Calu3 (cell line): ENCODE results near the gene MALRD1. TPM values are rescaled to one million over a fixed set of nuclear protein-coding genes. Genes with fewer than 3 reads are reported as not detected.
A peak's percentile ranks its signal among the peaks of the same experiment; 100 is the strongest.

Experiments used
- BruUV-seq: library from RNA; stranded (reverse); fragments of 400-500 nt; replicated peaks from 2 replicates; lab custom pipeline; 2021; lab: Mats Ljungman, UMichigan
- CTCF ChIA-PET: fragments of 300-600 bp; sonication (Branson Sonifier 250); formaldehyde crosslinking; loops from one replicate; lab custom pipeline; 2022; ENCODE audit warnings: antibody characterized with exemption; lab: Charles Lee
- DNase-seq: peaks from one replicate; pipeline ENCODE4 v3.0.0; 2022
- H3K27ac Mint-ChIP-seq: one replicate; pipeline ENCODE4 v1.8.0; 2022; ENCODE audit warnings: mixed read lengths; ENCODE audit not compliant: unreplicated experiment
- H3K27me3 Mint-ChIP-seq: one replicate; pipeline ENCODE4 v1.8.0; 2022; ENCODE audit warnings: mixed read lengths; ENCODE audit not compliant: unreplicated experiment
- H3K36me3 Mint-ChIP-seq: one replicate; pipeline ENCODE4 v1.8.0; 2022; ENCODE audit warnings: mild to moderate bottlenecking, moderate library complexity, mixed read lengths; ENCODE audit not compliant: insufficient read depth, unreplicated experiment
- H3K4me1 Mint-ChIP-seq: one replicate; pipeline ENCODE4 v1.8.0; 2022; ENCODE audit warnings: mild to moderate bottlenecking, low read depth, mixed read lengths; ENCODE audit not compliant: unreplicated experiment
- H3K4me3 Mint-ChIP-seq: one replicate; pipeline ENCODE4 v1.8.0; 2022; ENCODE audit warnings: mild to moderate bottlenecking, low read depth, moderate library complexity, mixed read lengths; ENCODE audit not compliant: unreplicated experiment
- H3K9me3 Mint-ChIP-seq: one replicate; pipeline ENCODE4 v1.8.0; 2022; ENCODE audit warnings: low read depth, mixed read lengths; ENCODE audit not compliant: unreplicated experiment
- intact Hi-C: fragments of 100-400 bp; cut with micrococcal nuclease; formaldehyde crosslinking; loops from one replicate; pipeline ENCODE4 v1.10.0; 2022; ENCODE audit not compliant: unreplicated experiment
- total RNA-seq: library from RNA; stranded (reverse); gene quantifications from 2 replicates; pipeline ENCODE4 v1.2.3, GENCODE V29; 2022
- TF ChIP-seq, protein P1 (sequence below): fragments of 200-600 bp; IDR thresholded peaks from one replicate; pipeline ENCODE4 v1.8.0; 2022; ENCODE audit warnings: antibody characterized with exemption; ENCODE audit not compliant: unreplicated experiment

The MALRD1 gene
- total RNA-seq, 1 experiment from 2014 or later = not detected

DNA sequence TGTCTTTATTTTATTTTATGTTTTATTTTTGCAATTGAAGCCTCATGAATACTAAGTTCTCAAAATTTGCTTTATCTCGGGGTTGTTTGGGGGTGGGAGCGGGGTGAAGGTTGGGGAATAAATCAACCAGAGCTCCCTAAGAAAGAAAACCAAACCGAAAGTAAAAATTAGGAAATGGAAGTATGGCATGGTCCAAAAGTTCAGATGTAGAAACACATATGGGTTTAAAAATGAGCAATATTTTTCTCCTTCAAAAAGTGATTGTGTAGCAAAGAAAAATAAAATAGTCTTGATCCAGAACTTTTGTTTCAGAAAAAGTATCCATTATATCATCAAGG is 590.3 kb downstream of the MALRD1 start:
- BruUV-seq = no TSS peak
- H3K4me3 Mint-ChIP-seq = peak overlapping the region; percentile 36
- TF ChIP-seq, protein P1, sequence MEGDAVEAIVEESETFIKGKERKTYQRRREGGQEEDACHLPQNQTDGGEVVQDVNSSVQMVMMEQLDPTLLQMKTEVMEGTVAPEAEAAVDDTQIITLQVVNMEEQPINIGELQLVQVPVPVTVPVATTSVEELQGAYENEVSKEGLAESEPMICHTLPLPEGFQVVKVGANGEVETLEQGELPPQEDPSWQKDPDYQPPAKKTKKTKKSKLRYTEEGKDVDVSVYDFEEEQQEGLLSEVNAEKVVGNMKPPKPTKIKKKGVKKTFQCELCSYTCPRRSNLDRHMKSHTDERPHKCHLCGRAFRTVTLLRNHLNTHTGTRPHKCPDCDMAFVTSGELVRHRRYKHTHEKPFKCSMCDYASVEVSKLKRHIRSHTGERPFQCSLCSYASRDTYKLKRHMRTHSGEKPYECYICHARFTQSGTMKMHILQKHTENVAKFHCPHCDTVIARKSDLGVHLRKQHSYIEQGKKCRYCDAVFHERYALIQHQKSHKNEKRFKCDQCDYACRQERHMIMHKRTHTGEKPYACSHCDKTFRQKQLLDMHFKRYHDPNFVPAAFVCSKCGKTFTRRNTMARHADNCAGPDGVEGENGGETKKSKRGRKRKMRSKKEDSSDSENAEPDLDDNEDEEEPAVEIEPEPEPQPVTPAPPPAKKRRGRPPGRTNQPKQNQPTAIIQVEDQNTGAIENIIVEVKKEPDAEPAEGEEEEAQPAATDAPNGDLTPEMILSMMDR = no peak
- no peak overlapping the region for H3K27ac Mint-ChIP-seq
- no peak for DNase-seq
- intact Hi-C loops = no loop called here
- CTCF ChIA-PET = no interaction called here
- no peaks in the 10 kb centered on the region for H3K36me3 Mint-ChIP-seq
- H3K9me3 Mint-ChIP-seq = peaks cover 5% of the 10 kb centered on the region
- H3K27me3 Mint-ChIP-seq = no peaks in the 10 kb centered on the region
- H3K4me1 Mint-ChIP-seq = no peaks in the 10 kb centered on the region

DNA sequence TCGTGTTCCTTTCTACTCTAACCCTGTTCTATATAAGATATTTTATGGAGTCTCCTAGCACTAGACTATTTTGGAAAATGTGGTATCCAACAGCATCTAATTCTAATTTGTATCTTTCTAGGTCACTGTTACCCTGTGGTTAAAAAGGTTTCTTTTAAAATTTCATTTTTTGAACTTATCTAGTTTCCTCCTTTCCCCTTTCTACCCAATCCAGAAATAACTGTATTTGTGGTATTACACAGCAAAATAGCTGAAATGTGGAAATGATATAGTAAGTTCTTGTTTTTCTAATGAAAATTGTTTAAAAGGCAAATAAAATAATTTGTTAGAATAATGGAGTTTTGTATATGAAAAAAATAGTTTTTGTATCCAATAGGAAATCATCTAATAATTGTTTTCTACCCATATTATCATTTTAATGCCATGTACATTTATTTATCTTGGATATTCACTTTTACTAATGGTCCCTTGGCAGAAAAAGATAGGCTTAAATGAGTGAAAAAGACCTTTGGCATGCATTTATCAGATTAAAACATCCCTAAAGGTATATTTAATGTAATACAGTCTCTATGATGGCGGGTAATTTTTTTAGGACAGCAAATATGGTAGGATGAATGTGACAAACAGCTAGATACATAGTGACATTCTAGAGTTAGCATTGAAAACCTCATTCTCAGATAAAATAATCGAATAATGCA is 592.1 kb downstream of the MALRD1 start:
- intact Hi-C loops = no loop called here
- Mint-ChIP-seq H3K27ac (no peak overlapping the region), H3K9me3 (peaks cover 4% of the 10 kb centered on the region), H3K27me3 (no peaks in the 10 kb centered on the region), H3K4me1 (no peaks in the 10 kb centered on the region), H3K4me3 (no peak overlapping the region), H3K36me3 (no peaks in the 10 kb centered on the region)
- CTCF ChIA-PET = no interaction called here
- no TSS peak for BruUV-seq
- no peak for DNase-seq
- TF ChIP-seq, protein P1 = no peak

DNA sequence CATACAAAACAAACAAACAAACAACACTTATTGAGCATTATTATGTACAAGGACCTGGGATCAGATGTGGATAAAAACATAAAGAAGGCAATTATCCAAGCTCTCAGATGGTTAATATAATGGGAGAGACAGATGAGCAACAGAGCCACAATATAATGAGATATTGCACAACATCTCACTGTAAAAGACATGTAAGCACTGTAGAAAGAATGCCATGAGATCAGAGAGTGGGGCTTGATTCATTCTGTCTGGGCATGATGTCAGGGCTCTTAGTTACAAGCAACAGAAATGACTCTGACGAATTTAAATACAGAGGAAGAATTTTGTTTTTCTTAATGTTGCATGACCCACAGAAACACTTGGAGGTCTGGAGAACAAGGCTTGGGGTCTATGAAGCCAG is 602.9 kb downstream of the MALRD1 start:
- Mint-ChIP-seq H3K36me3 (no peaks in the 10 kb centered on the region), H3K9me3 (no peaks in the 10 kb centered on the region), H3K27me3 (no peaks in the 10 kb centered on the region), H3K4me1 (no peaks in the 10 kb centered on the region), H3K4me3 (no peak overlapping the region), H3K27ac (no peak overlapping the region)
- CTCF ChIA-PET = no interaction called here
- no peak for DNase-seq
- BruUV-seq = no TSS peak
- intact Hi-C loops = no loop called here
- TF ChIP-seq, protein P1 = no peak

DNA sequence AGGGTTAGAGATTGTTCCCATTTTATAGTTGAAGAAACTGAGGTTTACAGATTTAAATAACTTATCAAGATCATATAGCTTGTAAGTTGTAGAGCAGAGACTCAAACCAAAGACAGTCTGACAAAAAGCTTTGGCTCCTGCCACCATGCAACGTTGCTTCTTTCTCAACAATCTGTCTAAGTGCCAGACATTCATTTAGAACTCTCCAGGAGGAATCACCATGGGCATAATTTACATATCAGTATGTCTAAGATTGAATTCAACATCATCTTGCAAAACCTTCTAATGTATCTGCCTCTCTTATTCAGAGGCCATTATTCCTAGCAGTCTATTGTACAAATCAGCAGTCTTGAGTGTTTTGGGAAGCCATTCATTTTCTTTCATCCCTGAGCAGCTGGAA is 604.1 kb downstream of the MALRD1 start:
- BruUV-seq = no TSS peak
- intact Hi-C loops = no loop called here
- TF ChIP-seq, protein P1 = no peak
- H3K9me3 Mint-ChIP-seq = no peaks in the 10 kb centered on the region
- H3K36me3 Mint-ChIP-seq = no peaks in the 10 kb centered on the region
- CTCF ChIA-PET = interaction anchor here (0.7 kb wide), 1 partner anchor 60 kb away, joined by 4 read pairs; no protein-coding TSS in a partner anchor
- no peak for DNase-seq
- no peak overlapping the region for H3K4me3 Mint-ChIP-seq
- no peaks in the 10 kb centered on the region for H3K4me1 Mint-ChIP-seq
- no peaks in the 10 kb centered on the region for H3K27me3 Mint-ChIP-seq
- H3K27ac Mint-ChIP-seq = no peak overlapping the region
